ENCODE results near the gene CLSTN1.

CLSTN1 gene

DNA sequence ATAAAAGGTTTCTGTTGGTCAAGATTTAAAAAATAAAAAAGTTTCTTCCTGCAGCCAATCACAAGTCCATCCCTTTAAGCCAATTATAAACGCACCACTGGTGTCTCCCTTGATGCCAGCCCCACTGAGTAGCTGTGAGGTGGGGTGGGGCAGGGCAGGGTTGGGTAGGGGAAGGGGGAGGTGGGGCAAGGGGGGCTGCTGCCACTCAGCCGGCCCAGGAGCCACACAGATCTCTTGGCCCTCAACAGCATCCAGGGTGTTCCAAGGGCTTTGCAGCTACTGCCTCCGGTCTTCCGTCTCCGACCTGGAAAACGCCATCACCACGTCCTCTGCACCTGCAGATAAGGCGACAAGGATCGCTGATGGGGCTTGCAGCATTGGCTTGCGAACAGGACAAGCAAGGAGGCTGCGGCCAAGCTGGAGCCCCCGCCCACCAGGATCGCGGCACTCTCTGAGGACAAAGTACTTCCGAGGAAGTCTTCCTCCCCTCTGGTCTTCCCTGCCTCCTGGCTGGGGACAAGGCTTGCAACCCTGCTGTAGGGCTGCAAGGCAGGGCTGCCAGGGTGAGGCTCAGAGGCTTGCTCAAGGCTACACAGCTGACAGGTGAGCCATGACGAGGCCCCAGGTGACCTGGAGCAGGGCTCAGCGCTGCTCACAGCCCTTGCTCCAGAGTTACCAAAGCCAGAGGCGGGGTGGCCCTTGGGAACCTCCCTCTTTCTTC lies 26.8 kb upstream of the CLSTN1 start:
- no peak for DNase-seq

DNA sequence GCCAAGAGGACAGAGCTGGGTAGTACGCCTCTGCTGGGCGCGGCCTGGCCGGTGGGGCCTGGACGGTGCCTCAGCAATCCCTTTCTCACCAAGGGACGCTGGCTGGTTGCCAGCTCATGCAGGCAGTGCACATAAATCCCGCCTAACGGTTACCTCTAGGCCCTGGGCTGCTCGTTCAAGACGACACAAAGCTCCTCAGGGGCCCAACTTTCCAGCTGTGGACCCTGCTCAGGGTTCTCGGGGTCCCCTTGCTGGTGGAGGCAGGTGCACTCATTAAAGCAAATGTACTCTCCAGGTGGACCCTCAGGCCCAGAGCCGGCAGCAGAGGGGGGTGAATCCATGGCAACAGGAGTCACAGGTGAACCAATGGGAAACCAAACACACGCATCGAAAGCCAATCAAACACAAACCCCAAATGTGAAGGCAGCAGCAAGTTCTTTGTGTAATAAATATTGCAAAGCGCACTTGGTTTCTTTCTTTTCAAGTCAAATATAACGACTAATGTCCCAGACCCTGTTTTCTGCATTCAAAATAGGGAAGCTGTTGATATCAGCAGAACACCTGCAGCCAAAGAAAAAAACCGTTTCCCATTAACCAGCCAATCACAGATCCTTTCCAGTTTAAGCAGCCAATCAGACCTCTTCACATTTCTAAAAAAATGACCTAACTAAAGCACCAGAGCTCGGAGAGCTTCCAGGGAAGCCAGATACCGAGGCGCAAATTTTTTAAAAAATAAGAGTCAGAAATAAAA lies 26.1 kb upstream of the CLSTN1 start:
- peak; percentile 41 to 60 for DNase-seq

GRCh38 chr1:9848022-9848421 lies 24.3 kb upstream of the CLSTN1 start:
- no peak for DNase-seq

DNA sequence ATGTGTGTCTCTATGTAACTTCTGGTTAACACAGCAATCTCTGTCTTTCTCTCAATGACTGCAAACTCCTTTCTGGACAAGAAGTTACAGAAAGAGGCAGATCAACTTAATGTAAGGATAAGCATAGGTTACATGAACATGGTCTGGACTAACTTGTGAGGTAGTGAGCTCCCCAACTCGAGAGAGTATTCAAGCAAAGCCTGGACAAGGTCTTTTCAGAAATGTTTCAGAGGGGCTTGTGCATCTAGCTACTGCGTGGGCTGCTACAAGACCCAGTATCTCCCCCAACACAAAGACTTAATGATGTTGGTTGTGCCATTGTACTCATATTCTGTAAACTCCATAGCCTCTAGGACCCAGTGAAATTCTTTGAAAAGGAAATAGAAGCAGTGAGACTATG lies 23.5 kb upstream of the CLSTN1 start:
- DNase-seq = no peak

GRCh38 chr1:9846611-9847171 lies 22.9 kb upstream of the CLSTN1 start:
- DNase-seq = no peak

DNA sequence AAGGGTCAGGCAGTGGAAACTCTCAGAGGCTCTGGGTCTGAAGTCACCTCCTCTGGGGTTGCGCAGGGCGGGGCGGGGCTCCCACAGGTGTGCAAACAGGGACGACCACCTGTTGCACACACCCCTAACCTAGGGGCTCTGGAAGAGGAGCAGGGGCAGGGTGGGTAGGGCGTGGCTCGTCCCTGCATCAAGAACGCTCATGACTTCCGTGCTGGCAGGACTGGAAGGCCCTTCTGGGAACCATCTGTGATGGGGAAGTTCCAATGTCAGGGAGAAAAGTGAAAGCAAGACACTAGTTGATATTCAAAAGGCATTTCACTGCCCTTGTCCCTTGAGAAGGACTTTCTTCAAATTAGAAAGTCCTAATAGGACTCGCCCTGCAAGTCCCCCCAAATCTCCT lies 22.1 kb upstream of the CLSTN1 start:
- DNase-seq = no peak

- DNase-seq = no peak
Observed at GRCh38 chr1:9844756-9845155, 21.0 kb upstream of the CLSTN1 start.

DNA sequence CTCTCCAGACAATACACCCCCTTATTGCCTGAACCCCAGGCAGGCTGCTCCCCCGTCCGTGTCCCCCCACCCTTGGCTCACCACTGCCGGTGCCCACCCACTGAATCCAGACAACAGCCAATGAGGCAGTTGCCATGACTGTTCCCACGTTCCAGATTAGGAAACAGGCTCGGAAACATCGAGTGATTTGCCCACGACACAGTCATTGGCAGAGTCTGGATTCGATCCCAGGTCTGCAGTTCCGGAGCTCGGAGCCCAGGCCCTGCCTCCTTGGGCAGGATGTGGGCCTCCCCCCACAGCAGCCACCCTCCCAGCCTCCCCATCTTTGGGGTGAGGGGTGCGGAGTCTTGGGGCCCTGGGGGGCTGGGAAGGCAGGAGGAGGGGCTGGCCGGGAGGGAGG lies 20.3 kb upstream of the CLSTN1 start:
- no peak for DNase-seq

GRCh38 chr1:9843576-9843945 lies 19.8 kb upstream of the CLSTN1 start:
- no peak for DNase-seq

GRCh38 chr1:9842781-9843575 lies 19.2 kb upstream of the CLSTN1 start:
- no peak for DNase-seq

- DNase-seq = no peak
Observed at GRCh38 chr1:9842073-9842711, 18.4 kb upstream of the CLSTN1 start.

GRCh38 chr1:9841460-9841859 lies 17.7 kb upstream of the CLSTN1 start:
- no peak for DNase-seq

GRCh38 chr1:9840176-9840575 lies 16.4 kb upstream of the CLSTN1 start:
- no peak for DNase-seq

DNA sequence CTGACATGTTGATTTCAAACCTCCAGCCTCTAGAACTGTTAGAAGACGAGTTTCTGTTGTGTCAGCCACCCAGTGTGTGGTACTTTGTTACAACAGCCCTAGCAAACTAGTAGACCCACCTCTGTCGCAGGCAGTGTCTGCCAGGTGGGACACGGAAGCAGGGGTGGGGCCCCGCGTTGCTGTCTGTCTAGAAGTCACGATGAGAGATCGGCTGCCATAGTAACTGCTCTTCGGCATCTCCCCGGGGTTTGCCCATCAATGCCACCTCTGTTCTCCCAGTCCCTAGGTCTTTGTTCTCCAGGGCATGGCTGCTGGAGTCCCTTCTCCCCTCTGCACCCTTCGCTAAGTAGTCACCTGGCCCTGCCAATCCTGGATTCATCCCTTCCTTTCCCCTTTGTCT lies 15.2 kb upstream of the CLSTN1 start:
- DNase-seq = no peak

GRCh38 chr1:9836632-9836960 lies 12.8 kb upstream of the CLSTN1 start:
- no peak for DNase-seq

GRCh38 chr1:9835758-9836631 lies 12.2 kb upstream of the CLSTN1 start:
- no peak for DNase-seq

DNA sequence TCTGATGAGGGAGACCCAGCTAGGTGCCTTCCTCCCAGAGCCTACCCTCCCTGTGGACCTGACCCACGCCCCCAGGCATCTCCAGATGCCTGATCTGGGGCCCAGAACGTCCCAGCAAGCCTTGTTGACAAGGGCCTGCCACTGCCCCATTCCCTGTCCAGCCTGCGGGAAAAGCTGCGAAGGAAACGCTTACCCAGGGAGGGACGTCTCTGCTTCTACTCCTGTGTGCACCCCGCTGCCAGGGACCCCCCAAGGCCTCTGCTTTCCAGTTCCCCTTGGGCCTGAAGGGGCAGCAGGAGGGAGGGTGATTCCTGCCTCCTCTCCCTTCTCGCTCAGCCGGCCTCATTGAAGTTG lies 11.6 kb upstream of the CLSTN1 start:
- no peak for DNase-seq

DNA sequence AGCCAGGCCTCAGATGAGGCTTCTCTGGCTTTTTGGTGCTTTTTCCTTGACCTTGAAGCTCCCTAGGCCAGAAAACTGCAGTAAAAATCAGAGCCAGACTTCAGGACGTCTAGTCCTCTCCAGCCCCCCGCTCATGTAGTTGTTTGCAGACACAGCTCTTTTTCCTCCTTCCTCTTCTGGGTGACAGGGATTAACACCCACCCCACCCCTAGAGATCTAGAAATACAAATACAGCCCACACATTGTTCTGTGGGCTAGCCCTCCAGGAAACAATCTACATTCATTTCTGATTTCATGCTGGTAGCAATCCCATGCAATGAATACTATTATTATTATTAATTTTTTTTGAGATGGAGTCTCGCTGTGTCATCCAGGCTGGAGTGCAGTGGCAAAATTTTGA lies 9.9 kb upstream of the CLSTN1 start:
- no peak for DNase-seq

GRCh38 chr1:9827558-9828185 lies 3.9 kb upstream of the CLSTN1 start:
- no peak for DNase-seq

DNA sequence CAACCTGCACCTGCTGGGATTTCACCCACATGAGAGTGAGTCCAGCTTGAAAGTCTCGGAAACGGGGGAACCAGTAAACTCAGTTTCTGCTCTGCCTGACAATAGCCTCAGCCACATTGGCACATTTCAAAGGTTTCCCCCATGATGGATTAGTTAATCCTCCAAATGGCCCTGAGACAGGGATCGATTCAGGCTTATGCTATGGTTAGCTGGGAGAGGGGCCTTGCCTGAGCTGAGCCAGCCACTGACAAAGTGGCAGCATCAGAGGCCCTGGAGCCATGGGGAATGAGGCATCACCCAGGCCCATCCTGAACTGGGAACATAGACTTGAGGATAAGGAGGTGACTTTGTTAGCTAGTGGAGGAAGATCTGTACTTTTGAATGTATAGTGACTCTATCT lies 2.9 kb upstream of the CLSTN1 start:
- no peak for DNase-seq

- DNase-seq = no peak
Observed at GRCh38 chr1:9826087-9826486, 2.3 kb upstream of the CLSTN1 start.

All from CD4-positive, alpha-beta T cell treated with Interleukin-4 for 1 hour (primary cell).